ENCODE measurements around the gene ADAMTS6.

DNA sequence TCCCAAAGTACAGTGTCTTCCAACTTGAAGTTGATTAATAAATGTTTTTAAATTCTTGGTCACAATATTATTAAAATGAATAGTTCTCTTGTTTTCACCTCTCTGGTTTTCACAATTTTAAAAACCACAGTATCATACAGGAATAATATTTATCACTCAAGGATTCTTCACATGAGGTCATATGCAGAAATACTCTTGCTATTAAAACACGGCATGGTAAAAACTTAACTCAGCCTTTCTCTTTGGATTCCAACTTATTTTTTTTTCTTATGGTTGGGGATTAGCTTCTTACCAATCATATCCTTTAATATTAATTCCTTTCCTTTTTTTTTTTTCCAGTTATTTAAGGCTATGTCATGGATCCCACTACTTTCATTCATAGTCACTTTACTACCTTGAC lies 289.4 kb downstream of the ADAMTS6 start:
- TF ChIP-seq POLR2AphosphoS5 (IDR thresholded peaks at IDR 0.05; ENCODE audit: low read depth, low read length) (no peak), POLR2A (IDR thresholded peaks at IDR 0.05; ENCODE audit: low read depth, low read length) (no peak)

All from GM12892 (cell line).